Measurements from ENCODE around the gene HSPA4. TPM values are rescaled to one million over a fixed set of nuclear protein-coding genes. Genes with fewer than 3 reads are reported as not detected.

The HSPA4 gene
- total RNA-seq, 1 donor from 2014 or later = 96.6 TPM

GRCh38 chr5:133113331-133114061, 61.7 kb downstream of the HSPA4 start:
- H3K4me1 Mint-ChIP-seq (ENCODE audit: low read depth, unreplicated experiment) = peaks cover 17% of the 10 kb centered on the region
- no peak overlapping the region for H3K27ac Mint-ChIP-seq (ENCODE audit: unreplicated experiment)
- H3K36me3 Mint-ChIP-seq (ENCODE audit: unreplicated experiment) = no peaks in the 10 kb centered on the region
- TF ChIP-seq CTCF (IDR thresholded peaks at IDR 0.05; ENCODE audit: partially characterized antibody, unreplicated experiment) = no peak
- no peak overlapping the region for H3K4me3 Mint-ChIP-seq (ENCODE audit: unreplicated experiment)
- DNase-seq = no peak
- no peaks in the 10 kb centered on the region for H3K9me3 Mint-ChIP-seq (ENCODE audit: unreplicated experiment)
- peaks cover 2% of the 10 kb centered on the region for H3K27me3 Mint-ChIP-seq (ENCODE audit: unreplicated experiment)

- no peak overlapping the region for H3K27ac Mint-ChIP-seq (ENCODE audit: unreplicated experiment)
- TF ChIP-seq CTCF (IDR thresholded peaks at IDR 0.05; ENCODE audit: partially characterized antibody, unreplicated experiment) = no peak
- no peaks in the 10 kb centered on the region for H3K9me3 Mint-ChIP-seq (ENCODE audit: unreplicated experiment)
- DNase-seq = no peak
- no peak overlapping the region for H3K4me3 Mint-ChIP-seq (ENCODE audit: unreplicated experiment)
- no peaks in the 10 kb centered on the region for H3K36me3 Mint-ChIP-seq (ENCODE audit: unreplicated experiment)
- H3K27me3 Mint-ChIP-seq (ENCODE audit: unreplicated experiment) = peaks cover 2% of the 10 kb centered on the region
- peaks cover 17% of the 10 kb centered on the region for H3K4me1 Mint-ChIP-seq (ENCODE audit: low read depth, unreplicated experiment)
These were observed 62.5 kb downstream of the HSPA4 start for GRCh38 chr5:133114166-133114932.

GRCh38 chr5:133114933-133115310, 63.1 kb downstream of the HSPA4 start:
- Mint-ChIP-seq H3K9me3 (ENCODE audit: unreplicated experiment) (no peaks in the 10 kb centered on the region), H3K27me3 (ENCODE audit: unreplicated experiment) (peaks cover 2% of the 10 kb centered on the region), H3K36me3 (ENCODE audit: unreplicated experiment) (no peaks in the 10 kb centered on the region), H3K4me1 (ENCODE audit: low read depth, unreplicated experiment) (peaks cover 15% of the 10 kb centered on the region), H3K4me3 (ENCODE audit: unreplicated experiment) (no peak overlapping the region), H3K27ac (ENCODE audit: unreplicated experiment) (no peak overlapping the region)
- no peak for DNase-seq
- TF ChIP-seq CTCF (IDR thresholded peaks at IDR 0.05; ENCODE audit: partially characterized antibody, unreplicated experiment) = no peak

GRCh38 chr5:133116601-133117000, 64.8 kb downstream of the HSPA4 start:
- Mint-ChIP-seq H3K27ac (ENCODE audit: unreplicated experiment) (no peak overlapping the region), H3K9me3 (ENCODE audit: unreplicated experiment) (peaks cover 2% of the 10 kb centered on the region), H3K4me3 (ENCODE audit: unreplicated experiment) (no peak overlapping the region), H3K27me3 (ENCODE audit: unreplicated experiment) (peaks cover 2% of the 10 kb centered on the region), H3K36me3 (ENCODE audit: unreplicated experiment) (no peaks in the 10 kb centered on the region), H3K4me1 (ENCODE audit: low read depth, unreplicated experiment) (peaks cover 6% of the 10 kb centered on the region)
- no peak for TF ChIP-seq CTCF (IDR thresholded peaks at IDR 0.05; ENCODE audit: partially characterized antibody, unreplicated experiment)
- no peak for DNase-seq
